ENCODE results near the gene EPHA2.
"Not testable (repeated sequence)": the region's sequence is repeated elsewhere in the genome, so short reads cannot be mapped to it uniquely, and the experiment has no call there.

EPHA2 gene

GRCh38 chr1:16155537-16156410 lies at the start of gene EPHA2:
TSS of gene EPHA2 (minus strand) at chr1:16156069. CDS start at chr1:16155932, 137 bp downstream.
- no peaks in the 10 kb centered on the region for H3K36me3 Mint-ChIP-seq (ENCODE audit: low read depth)
- H3K27ac Mint-ChIP-seq: no peak within 1 kb of the TSS
- H3K9me3 Mint-ChIP-seq: no peaks in the 10 kb centered on the region
- peak within 1 kb of the TSS; percentile 33 for H3K4me3 Mint-ChIP-seq
- peaks cover 56% of the 10 kb centered on the region for H3K27me3 Mint-ChIP-seq (ENCODE audit: low read depth)
- no peak for DNase-seq (ENCODE audit: low spot score)
- H3K4me1 Mint-ChIP-seq (ENCODE audit: low read depth): peaks cover 17% of the 10 kb centered on the region

DNA sequence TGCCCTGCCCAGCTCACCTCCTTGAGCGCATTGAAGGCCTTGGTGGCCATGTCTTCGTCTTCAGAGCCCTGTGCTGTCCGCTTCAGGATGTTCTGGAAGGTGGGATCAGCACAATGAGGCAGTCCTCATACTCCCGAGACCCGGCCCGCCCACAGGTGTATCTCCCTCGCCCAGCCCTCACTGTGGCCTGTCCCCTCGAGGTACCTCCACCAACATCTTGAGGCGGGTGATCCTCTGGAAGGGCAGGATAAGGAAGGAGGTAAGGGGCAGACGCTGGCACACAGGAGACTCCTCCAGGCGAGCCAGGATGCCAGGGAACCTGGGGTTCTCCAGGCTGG lies 49.4 kb upstream of the EPHA2 start:
- peaks cover 2% of the 10 kb centered on the region for H3K27me3 Mint-ChIP-seq (ENCODE audit: low read depth)
- H3K4me3 Mint-ChIP-seq: peak overlapping the region; percentile 24
- no peaks in the 10 kb centered on the region for H3K9me3 Mint-ChIP-seq
- H3K27ac Mint-ChIP-seq: no peak overlapping the region
- H3K4me1 Mint-ChIP-seq (ENCODE audit: low read depth): peaks cover 6% of the 10 kb centered on the region
- no peak for DNase-seq (ENCODE audit: low spot score)
- peaks cover 2% of the 10 kb centered on the region for H3K36me3 Mint-ChIP-seq (ENCODE audit: low read depth)

- H3K36me3 Mint-ChIP-seq (ENCODE audit: low read depth): peaks cover 2% of the 10 kb centered on the region
- no peak overlapping the region for H3K4me3 Mint-ChIP-seq
- H3K9me3 Mint-ChIP-seq: no peaks in the 10 kb centered on the region
- H3K27me3 Mint-ChIP-seq (ENCODE audit: low read depth): peaks cover 2% of the 10 kb centered on the region
- no peak overlapping the region for H3K27ac Mint-ChIP-seq
- DNase-seq (ENCODE audit: low spot score): no peak
- peaks cover 6% of the 10 kb centered on the region for H3K4me1 Mint-ChIP-seq (ENCODE audit: low read depth)
Measured at GRCh38 chr1:16204634-16205333, 48.9 kb upstream of the EPHA2 start.

DNA sequence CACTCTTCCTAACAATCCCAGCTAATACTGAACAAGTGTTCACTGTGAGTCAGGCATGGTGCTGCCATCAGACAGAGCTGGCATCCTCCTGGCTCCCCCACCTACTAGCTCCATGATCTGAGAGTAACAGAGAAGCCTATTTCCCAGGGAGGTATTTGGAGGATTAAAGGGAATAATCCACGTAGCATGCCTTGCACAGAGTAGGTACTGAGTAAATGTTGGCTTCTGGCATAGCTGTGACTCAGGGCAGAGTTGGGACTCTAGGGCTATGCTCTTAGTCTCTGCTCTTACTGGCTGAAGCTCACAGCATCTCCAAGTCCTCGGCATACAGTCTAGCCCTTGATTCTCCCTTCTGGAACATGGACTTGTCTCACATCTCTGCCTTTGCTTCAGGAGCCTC lies 48.3 kb upstream of the EPHA2 start:
- Mint-ChIP-seq H3K9me3 (no peaks in the 10 kb centered on the region), H3K27me3 (ENCODE audit: low read depth) (no peaks in the 10 kb centered on the region), H3K4me3 (no peak overlapping the region), H3K27ac (no peak overlapping the region), H3K36me3 (ENCODE audit: low read depth) (peaks cover 2% of the 10 kb centered on the region), H3K4me1 (ENCODE audit: low read depth) (peaks cover 6% of the 10 kb centered on the region)
- DNase-seq (ENCODE audit: low spot score): no peak

DNA sequence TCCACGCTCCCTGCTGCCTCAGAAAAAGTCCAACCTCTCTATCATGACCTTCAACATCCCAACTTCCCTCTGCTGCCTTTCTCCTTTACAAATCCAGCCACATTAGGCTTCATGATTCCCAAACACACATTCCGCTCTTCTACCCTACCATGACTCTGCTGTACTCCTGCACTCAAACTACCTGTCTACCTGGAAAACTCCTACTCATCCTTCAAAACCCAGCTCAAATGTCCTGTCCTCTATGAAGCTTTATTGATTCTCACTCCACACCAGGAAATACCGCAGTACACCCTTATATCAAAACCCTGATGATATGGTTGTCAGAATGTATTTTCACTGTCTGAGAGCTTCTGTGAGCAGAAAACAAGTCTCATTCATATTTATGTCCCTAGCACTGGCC lies 47.7 kb upstream of the EPHA2 start:
- DNase-seq (ENCODE audit: low spot score): no peak
- H3K4me3 Mint-ChIP-seq: no peak overlapping the region
- H3K4me1 Mint-ChIP-seq (ENCODE audit: low read depth): peaks cover 9% of the 10 kb centered on the region
- no peak overlapping the region for H3K27ac Mint-ChIP-seq
- peaks cover 2% of the 10 kb centered on the region for H3K36me3 Mint-ChIP-seq (ENCODE audit: low read depth)
- no peaks in the 10 kb centered on the region for H3K27me3 Mint-ChIP-seq (ENCODE audit: low read depth)
- no peaks in the 10 kb centered on the region for H3K9me3 Mint-ChIP-seq

DNA sequence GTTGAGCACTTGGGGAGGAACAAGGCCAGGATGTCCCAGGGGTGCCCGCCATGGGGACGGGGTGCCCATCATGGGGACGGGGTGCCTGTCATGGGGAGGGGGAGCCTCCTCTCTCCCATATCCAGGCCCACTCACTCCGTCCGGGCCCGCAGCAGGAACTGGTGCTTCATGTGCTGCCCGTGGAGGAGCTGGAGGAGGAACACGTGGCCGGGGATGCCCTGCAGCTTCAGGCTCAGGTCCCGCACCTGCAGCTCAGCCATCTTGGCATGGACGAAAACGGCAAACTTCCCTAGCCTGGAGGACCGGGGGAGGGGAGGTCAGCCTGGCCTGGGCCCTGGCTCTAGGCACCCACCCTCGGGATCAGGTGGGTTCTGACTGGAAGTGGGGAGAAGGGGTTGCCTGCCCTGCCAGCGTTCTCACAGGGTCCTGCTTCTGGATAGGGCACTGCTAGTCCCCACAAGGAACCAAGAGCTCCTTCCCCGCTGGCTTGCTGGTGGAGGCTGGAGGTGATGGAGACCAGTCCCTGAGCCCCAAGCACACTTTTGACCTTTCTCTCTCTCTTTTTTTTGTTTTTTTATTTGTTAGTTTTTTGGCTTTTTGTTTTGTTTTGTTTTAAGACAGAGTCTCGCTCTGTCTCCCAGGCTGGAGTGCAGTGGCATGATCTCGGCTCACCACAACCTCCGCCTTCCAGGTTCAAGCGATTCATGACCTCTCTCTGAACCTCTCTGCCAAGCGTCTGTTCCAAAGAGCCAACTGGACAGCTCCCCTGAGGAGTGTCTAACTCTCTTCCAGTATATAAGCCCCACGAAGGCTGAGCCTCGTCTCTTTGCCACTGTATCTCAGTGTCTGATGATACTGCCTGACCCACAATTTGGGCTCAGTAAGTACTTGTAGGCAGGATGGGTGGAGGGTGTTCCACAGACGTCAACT lies 46.7 kb upstream of the EPHA2 start:
- no peak for DNase-seq (ENCODE audit: low spot score)
- Mint-ChIP-seq H3K27ac (no peak overlapping the region), H3K4me3 (no peak overlapping the region), H3K27me3 (ENCODE audit: low read depth) (no peaks in the 10 kb centered on the region), H3K36me3 (ENCODE audit: low read depth) (peaks cover 2% of the 10 kb centered on the region), H3K9me3 (no peaks in the 10 kb centered on the region), H3K4me1 (ENCODE audit: low read depth) (peaks cover 12% of the 10 kb centered on the region)

DNA sequence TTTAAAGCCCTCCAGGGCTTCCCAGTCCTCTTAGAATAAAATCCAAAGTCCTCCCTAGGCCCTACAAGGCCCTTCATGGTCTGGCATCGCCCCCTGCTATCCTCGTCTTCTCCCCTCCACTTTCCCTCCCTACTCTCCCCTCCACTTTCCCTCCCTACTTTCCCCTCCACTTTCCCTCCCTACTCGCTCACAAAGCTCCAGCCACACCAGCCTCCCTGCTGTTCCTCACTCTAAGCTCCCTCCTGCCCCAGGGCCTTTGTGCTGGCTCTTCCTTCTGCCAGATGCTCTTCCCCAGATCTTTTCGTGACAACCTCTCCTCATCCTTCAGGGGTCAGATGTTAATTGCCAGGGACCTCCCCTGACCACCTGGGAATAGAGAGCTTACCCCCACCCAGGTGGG lies 43.8 kb upstream of the EPHA2 start:
- Mint-ChIP-seq H3K27me3 (ENCODE audit: low read depth) (peaks cover 2% of the 10 kb centered on the region), H3K9me3 (no peaks in the 10 kb centered on the region), H3K27ac (no peak overlapping the region), H3K4me3 (no peak overlapping the region), H3K36me3 (ENCODE audit: low read depth) (peaks cover 2% of the 10 kb centered on the region), H3K4me1 (ENCODE audit: low read depth) (peaks cover 9% of the 10 kb centered on the region)
- DNase-seq (ENCODE audit: low spot score): no peak

DNA sequence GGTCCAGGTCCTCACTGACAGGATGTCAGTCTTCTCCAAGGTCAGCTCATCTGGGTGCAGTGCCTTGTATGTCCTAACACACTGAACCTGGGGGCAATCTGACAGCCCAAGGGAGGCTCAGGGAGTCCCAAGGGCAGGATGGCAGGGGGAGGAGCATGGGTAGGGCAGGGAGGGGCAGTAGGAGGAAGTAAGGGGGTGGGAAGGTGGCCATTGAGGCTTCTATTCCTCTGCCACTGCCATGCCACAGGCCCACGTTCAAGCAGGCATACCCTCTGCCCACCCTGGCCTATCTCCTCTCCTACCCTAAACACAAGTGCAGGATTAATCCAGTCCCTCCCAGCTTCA lies 43.3 kb upstream of the EPHA2 start:
- no peak overlapping the region for H3K27ac Mint-ChIP-seq

DNA sequence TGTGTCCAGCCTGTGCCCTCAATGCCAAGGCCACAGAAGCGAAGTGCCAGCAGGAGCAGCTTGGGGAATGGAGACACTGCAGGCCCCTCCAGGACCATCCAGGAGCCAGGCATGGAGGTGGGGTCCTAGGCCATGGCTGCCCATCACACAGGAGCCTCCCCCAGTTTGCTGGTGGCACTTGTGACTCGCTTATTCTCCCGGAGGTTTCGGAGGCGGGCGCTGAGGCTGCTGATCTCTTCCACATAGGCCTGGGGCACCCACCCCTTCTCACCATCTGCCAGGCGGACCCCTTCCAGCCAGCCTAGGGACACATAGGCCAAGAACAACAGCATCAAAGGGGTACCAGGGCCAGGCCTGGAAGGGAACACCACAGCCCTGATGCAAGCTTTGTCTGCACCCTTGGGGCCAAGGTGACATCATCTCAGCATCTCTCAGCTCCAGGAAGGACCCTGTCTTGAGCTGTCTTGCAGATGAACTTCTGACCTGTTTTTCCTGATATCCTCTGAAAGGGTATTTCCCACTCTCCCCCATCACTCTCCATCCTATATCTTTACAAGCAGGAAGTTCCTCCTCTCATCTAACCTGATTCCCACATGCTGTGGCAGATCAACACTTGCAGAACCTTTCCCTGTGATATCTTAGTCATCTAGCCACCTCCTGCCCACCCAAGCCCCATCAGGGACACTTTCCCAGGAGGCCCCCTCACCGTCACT lies 42.7 kb upstream of the EPHA2 start:
- H3K4me1 Mint-ChIP-seq (ENCODE audit: low read depth): peaks cover 9% of the 10 kb centered on the region
- H3K36me3 Mint-ChIP-seq (ENCODE audit: low read depth): peaks cover 2% of the 10 kb centered on the region
- no peak for DNase-seq (ENCODE audit: low spot score)
- H3K27me3 Mint-ChIP-seq (ENCODE audit: low read depth): peaks cover 5% of the 10 kb centered on the region
- H3K27ac Mint-ChIP-seq: no peak overlapping the region
- H3K4me3 Mint-ChIP-seq: no peak overlapping the region
- no peaks in the 10 kb centered on the region for H3K9me3 Mint-ChIP-seq

More for the DNA sequence above, 43.3 kb upstream of the EPHA2 start:
- no peaks in the 10 kb centered on the region for H3K9me3 Mint-ChIP-seq
- peaks cover 2% of the 10 kb centered on the region for H3K36me3 Mint-ChIP-seq (ENCODE audit: low read depth)
- no peak overlapping the region for H3K4me3 Mint-ChIP-seq
- H3K4me1 Mint-ChIP-seq (ENCODE audit: low read depth): peaks cover 9% of the 10 kb centered on the region
- H3K27me3 Mint-ChIP-seq (ENCODE audit: low read depth): peaks cover 5% of the 10 kb centered on the region
- DNase-seq (ENCODE audit: low spot score): no peak

DNA sequence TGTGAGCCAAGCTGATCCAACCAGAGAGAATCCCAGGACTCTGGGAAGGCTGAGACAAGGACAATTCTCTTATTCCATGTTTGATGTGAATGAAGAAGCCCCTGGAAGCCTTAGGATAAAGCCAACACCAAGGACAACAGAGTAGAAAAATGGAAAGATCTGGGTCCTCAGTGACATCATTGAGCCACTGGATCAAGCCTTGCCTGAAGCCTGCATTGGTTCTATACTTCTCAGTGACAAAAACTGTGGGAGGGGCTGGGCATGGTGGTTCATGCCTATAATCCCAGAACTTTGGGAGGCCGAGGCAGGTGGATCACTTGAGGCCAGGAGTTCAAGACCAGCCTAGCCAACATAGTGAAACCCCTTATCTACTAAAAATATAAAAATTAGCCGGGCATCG lies 41.0 kb upstream of the EPHA2 start:
- Mint-ChIP-seq H3K36me3 (ENCODE audit: low read depth) (no peaks in the 10 kb centered on the region), H3K4me3 (no peak overlapping the region), H3K9me3 (no peaks in the 10 kb centered on the region), H3K27ac (no peak overlapping the region), H3K4me1 (ENCODE audit: low read depth) (peaks cover 9% of the 10 kb centered on the region), H3K27me3 (ENCODE audit: low read depth) (peaks cover 5% of the 10 kb centered on the region)
- no peak for DNase-seq (ENCODE audit: low spot score)

DNA sequence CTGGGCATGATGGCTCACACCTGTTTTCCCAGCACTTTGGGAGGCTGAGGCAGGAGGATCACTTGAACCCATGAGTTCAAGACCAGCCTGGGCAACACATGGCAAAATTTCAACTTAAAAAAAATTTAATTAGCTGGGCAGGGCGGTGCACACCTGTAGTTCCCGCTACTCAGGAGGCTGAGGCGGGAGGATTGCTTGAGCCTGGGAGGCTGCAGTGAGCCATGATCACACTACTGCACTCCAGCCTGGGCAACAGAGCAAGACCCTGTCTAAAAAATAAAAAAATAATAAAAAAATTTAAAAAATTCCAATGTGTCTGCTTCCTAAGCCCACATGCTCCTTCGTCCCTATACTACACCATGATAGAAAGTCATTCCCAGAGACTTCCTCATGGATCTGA lies 40.3 kb upstream of the EPHA2 start:
- H3K36me3 Mint-ChIP-seq (ENCODE audit: low read depth); H3K27me3 Mint-ChIP-seq (ENCODE audit: low read depth); H3K27ac Mint-ChIP-seq; H3K4me3 Mint-ChIP-seq; DNase-seq (ENCODE audit: low spot score); H3K4me1 Mint-ChIP-seq (ENCODE audit: low read depth); H3K9me3 Mint-ChIP-seq: not testable (repeated sequence)

- H3K27me3 Mint-ChIP-seq (ENCODE audit: low read depth): peaks cover 9% of the 10 kb centered on the region
- no peaks in the 10 kb centered on the region for H3K36me3 Mint-ChIP-seq (ENCODE audit: low read depth)
- no peak overlapping the region for H3K4me3 Mint-ChIP-seq
- H3K9me3 Mint-ChIP-seq: no peaks in the 10 kb centered on the region
- DNase-seq (ENCODE audit: low spot score): no peak
- peaks cover 9% of the 10 kb centered on the region for H3K4me1 Mint-ChIP-seq (ENCODE audit: low read depth)
- H3K27ac Mint-ChIP-seq: no peak overlapping the region
Measured at GRCh38 chr1:16195518-16195905, 39.6 kb upstream of the EPHA2 start.

DNA sequence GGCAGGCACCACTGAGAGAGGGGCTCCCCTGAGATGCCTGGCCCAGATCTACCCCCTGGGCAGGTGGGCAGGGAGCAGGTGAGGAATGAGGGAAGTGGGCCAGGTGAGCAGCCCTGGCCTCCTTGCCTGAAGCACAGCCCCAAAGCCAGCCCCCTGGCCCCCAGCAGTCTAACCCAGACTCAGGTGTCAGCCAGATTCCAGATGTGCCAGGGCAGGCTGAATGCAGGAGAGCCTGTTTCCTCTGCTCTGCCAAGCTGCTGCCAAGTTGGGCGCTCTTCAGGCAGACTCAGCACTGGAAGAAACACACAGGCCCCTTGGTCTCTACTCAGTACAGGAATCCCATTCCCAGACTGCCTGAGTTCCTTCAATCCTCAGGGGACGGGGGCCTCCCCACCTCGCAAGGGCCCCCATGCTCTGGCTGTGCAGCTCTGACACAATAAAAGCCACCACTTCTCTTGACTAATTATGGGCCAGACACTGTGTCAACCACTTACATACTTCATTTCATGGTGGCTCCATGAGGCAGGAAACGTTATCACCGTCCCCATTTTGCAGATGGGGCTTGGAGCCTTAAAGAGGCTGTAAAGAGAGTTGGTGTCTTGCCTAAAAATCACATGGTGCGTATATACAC lies 36.2 kb upstream of the EPHA2 start:
- Mint-ChIP-seq H3K36me3 (ENCODE audit: low read depth) (no peaks in the 10 kb centered on the region), H3K27ac (no peak overlapping the region), H3K27me3 (ENCODE audit: low read depth) (peaks cover 9% of the 10 kb centered on the region), H3K4me3 (no peak overlapping the region), H3K4me1 (ENCODE audit: low read depth) (no peaks in the 10 kb centered on the region), H3K9me3 (no peaks in the 10 kb centered on the region)
- DNase-seq (ENCODE audit: low spot score): no peak
